HG02610 (cell line): ENCODE measurements around the gene NPTX1.

Experiments
- ATAC-seq: cut with Tn5 transposase; IDR thresholded peaks from one replicate; pipeline ENCODE4 v1.9.1; 2021; ENCODE audit warnings: mild to moderate bottlenecking, moderate library complexity; ENCODE audit not compliant: unreplicated experiment

NPTX1 gene

GRCh38 chr17:80445726-80446110 is 30.7 kb downstream of the NPTX1 start:
- ATAC-seq, result no peak

GRCh38 chr17:80445007-80445725 is 31.2 kb downstream of the NPTX1 start:
- ATAC-seq, result no peak

GRCh38 chr17:80444644-80444979 is 31.8 kb downstream of the NPTX1 start:
- no peak for ATAC-seq

DNA sequence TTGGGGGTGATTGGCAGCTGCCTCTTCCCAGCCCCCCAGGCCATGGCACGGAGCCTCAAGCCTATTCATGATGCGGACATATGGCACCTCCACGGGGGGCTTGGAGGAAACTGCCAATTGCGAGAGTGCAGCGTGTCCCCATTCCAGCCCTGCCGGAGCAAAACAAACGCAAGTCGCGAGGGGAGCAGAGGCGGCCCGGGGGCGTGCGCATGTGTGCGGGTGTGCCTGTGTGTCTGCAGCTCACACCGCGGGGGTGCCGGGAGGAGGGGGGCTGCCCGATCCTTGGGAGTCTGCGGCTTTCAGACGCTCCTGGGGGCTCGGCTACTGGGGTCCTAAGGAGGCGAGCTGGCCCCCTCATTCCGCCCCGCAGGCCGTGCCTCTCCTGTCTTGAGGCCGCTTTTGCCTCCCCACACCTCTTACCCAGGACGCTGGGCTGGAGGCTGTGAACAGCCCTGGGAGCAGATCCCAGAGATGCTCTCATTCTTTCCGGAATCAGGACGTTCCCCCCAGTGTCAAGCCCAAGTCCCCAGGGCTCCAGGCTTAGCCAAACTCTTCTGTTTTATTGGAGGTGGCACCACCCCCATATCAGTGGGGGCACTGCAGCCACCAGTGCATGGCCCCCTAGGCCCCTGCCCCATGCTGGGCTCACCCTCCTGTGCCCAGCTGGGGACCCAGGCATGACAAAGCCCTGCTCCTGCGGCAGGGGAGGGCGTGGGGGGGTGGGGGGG is 32.3 kb downstream of the NPTX1 start:
- ATAC-seq, result no peak

DNA sequence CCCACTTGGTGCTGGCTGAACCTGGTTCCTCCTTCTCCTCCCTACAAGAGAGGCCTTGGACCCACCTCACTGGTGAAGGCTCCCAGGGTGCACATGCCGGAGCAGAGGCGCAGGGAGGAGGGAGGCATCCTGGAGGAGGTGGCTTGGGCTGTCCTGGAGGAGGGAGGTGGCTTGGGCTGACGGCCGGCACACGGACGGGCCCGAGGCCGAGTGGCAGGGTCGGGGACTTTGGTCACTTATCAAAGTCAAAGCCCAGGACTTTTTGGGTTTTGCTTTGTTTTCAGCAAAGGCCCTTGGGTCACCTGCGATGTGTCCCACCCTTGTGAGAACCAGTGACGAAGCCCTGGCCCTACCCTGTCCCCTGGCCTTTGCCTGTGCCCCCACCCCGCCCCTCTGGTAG is 32.9 kb downstream of the NPTX1 start:
- no peak for ATAC-seq

DNA sequence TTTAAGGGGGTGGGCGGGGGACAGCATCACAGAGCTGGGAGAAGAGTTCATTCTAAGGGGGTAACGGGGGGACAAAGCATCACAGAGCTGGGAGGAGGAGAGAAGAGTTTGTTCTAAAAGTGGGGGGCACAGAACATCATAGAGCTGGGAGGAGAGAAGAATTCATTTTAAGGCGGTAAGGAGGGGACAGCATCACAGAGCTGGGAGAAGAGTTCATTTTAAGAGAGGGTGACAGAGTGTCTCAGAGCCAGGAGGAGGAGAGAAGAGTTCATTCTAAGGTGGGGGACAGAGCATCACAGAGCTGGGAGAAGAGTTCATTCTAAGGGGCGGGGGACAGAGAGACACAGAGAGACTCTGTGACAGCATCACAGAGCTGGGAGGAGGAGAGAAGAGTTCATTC is 33.6 kb downstream of the NPTX1 start:
- ATAC-seq, result no peak

DNA sequence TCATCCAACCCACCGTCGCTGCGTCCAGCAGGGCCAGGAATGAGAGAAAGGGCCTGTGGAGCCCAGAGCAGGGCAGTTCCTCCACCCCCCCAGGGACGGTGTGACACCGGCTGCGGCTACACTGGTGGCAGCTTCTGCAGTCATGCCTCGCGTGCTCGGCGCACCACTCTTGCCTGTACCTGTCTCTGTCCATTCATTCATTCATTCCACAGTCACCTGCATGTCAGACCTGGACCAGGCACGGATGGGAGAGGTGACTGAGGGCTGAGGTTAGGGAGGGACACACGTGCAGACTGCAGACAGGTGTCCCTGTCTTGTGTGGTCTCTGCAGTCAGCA is 34.1 kb downstream of the NPTX1 start:
- ATAC-seq, result no peak

GRCh38 chr17:80441598-80442322 is 34.6 kb downstream of the NPTX1 start:
- no peak for ATAC-seq

DNA sequence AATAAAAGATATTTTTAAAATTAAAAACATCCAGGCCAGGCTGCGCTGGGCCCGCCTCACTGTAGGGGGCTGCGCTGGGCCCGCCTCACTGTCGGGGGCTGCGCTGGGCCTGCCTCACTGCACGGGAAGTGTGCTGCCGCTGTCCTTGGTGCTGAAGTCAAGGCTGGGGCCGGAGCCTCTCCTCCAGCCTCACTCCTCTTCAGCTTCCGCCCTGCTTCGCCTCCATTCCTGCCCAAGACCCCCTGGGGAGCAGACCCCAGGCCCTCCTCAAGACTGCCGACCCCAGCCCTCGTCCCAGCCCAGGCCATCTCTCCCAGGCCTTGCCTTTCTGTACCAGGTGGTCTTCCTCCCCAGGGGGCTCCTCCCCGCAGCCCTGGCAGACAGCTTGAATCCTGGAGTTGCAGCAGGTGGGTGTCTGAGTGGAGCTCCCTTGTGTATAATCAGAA is 35.3 kb downstream of the NPTX1 start:
- no peak for ATAC-seq

DNA sequence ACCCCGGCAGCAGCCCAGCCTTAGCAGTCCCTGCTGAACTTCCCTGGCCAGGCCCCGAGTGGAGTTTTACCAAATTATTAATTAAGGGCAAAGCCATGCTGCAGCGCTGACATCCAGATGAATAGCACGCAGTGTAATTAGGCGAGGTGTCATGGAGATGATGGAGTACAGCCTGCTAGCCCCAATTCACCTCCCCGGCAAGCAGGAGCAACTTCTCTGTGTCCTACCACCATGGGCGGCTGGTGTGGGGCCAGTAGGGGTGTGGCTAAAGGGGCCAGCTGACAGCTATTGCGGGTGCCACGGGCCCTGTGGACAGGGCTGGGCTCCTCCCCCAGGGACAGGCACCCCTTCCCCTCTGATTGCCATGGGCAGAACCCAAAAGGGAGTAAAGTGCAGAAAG is 36.9 kb downstream of the NPTX1 start:
- ATAC-seq, result no peak

DNA sequence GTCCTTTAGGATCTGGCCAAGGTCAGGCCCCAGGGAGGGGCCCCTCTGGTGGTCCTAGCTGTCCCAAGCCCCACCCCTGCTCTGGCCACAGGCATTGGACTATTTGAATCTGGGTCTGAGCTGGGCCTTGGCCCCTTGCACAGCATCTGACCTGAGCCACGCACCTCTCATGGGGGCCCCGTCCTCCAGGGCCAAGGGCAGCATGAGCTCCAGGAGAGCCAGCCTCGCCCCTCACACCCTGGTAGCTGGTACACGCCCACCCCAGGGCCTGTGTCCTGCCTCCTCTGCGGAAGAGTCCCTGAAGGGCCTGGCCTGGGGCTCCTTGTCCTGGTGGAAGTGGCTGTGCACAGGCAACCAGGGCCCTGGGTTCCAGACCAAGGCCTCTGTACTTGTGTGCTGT is 37.6 kb downstream of the NPTX1 start:
- no peak for ATAC-seq

DNA sequence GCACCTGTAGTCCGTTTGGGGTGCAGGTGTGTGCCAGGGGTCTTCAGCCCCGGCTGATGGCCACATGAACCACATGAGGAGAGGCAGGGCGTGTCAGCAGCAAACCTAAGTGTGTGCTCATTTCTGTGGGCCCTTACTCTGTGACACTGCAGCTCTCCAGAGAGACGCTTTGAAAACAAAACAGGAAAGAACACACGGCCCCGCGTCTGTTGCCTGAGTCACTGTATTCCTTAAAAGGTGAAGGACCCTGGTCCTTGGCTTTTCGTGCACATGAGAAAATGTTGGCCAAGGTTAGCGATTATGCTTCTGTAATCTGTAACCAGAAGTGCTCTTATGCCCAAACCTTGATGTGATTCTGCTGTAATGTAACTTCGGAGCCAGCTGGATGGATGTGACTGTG is 38.9 kb downstream of the NPTX1 start:
- no peak for ATAC-seq

- no peak for ATAC-seq
Measured at GRCh38 chr17:80433916-80434666, 42.3 kb downstream of the NPTX1 start.

GRCh38 chr17:80432961-80433550 is 43.4 kb downstream of the NPTX1 start:
- no peak for ATAC-seq

- no peak for ATAC-seq
Measured at GRCh38 chr17:80432350-80432955, 44.0 kb downstream of the NPTX1 start.

DNA sequence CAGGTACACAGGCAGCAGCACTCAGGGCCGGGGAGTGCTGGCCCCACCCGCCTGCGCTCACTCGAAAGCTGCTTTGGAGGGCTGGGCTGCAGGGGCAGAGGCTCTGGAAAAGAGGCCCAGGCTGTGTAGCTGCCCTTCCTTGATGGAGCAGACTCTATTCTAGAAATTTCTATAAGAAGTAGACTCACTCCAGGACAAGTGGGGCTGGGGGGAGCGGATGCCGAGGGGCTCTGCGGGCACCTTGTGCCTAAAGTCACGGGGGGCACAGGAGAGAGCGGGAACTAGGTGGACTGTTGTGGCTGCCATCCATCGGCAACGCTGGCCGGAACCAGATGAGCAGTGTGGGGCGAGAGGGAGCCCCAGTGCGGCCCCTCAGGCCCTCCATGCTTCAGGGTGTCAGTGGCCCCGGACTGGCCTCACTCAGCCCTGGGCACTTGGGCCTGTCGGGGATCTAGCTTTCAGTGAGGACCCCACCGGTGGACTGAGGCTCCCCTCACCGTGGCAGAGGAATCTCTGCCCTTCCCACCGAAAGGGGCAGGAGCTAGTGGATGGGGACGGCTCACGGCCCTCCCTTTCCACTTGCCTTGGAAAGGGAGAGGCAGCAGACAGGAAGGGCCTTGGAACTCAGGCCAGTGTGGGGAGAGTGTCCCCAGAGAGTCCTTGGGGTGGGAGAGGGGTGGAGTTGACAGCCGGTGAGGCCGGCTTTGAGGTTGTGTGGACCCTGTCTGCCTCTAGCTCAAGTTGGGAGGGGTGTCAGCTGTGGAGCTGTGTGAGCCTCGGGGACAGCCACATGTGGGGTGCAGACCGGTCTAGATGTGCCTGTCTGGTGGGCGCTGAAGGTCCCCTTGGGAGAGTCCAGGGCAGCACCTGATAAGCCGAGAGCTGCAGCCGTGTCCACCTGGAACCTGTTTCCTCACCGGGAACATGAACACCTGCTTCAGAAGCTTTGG is 44.9 kb downstream of the NPTX1 start:
- no peak for ATAC-seq

DNA sequence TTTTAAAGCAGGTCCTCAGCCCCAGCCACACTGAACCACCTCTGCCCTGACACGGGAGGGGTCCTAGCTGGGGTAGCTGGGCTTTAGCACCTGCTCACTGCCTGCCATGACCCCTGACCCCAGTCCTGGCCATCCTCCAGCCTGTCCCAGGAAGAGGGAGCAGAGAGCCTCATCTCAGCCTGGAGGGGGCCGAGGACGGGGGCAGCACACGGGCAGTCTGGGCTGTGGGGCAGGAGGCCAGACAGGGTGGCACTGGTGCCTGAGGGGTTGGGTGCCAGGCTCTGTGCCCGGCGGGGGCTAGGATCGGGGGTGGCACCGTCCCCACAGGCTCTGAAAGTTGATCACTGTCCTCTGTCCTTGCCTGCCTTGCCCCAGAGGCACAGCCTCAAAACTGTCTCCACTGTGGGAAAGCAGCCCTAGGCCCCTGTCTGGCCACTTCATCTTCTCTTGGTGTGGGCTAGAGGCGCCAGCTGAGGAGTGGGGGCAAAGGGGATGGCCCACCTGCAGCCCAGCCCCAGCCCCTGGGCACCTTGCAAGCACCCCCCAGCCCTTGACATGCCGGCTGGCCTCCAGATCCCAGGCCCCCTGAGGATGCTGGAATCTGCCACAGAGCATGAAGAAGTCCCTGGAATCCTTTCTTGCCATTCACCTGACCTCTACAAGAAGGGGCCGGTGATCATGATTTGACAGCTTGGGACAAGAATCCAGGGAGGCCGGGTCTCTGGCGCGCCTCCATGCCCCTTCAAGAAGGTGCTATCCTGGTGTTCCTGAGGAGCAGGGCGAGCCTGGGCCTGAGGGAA is 45.8 kb downstream of the NPTX1 start:
- ATAC-seq, result no peak

- ATAC-seq, result no peak
Measured at GRCh38 chr17:80429356-80430275, 46.8 kb downstream of the NPTX1 start.
